GM18499 (cell line): ENCODE measurements around the gene DYNLL2.
"Not testable (repeated sequence)": the region's sequence is repeated elsewhere in the genome, so short reads cannot be mapped to it uniquely, and the experiment has no call there.

Experiments
- ATAC-seq: cut with Tn5 transposase; IDR thresholded peaks from one replicate; pipeline ENCODE4 v1.9.1; 2021; ENCODE audit warnings: moderate number of reproducible peaks; ENCODE audit not compliant: insufficient read depth, unreplicated experiment

DYNLL2 gene

GRCh38 chr17:58082870-58083490, at the start of gene DYNLL2:
Gene DYNLL2, plus strand, starts transcription at chr17:58083419. Its CDS starts 3,672 bp downstream, at chr17:58087091.
- ATAC-seq, result no peak

- ATAC-seq, result no peak
These were observed 43.2 kb upstream of the DYNLL2 start for GRCh38 chr17:58039975-58040374.

GRCh38 chr17:58040386-58040785, 42.8 kb upstream of the DYNLL2 start:
- no peak for ATAC-seq

- ATAC-seq, result no peak
These were observed 42.1 kb upstream of the DYNLL2 start for GRCh38 chr17:58041161-58041560.

GRCh38 chr17:58043221-58044181, 39.7 kb upstream of the DYNLL2 start:
- ATAC-seq, result no peak

GRCh38 chr17:58044256-58044655, 39.0 kb upstream of the DYNLL2 start:
- ATAC-seq, result not testable (repeated sequence)

GRCh38 chr17:58046239-58047094, 36.8 kb upstream of the DYNLL2 start:
- no peak for ATAC-seq

- no peak for ATAC-seq
These were observed 35.7 kb upstream of the DYNLL2 start for GRCh38 chr17:58047376-58048150.

GRCh38 chr17:58049533-58049932, 33.7 kb upstream of the DYNLL2 start:
- ATAC-seq, result no peak

GRCh38 chr17:58050966-58051365, 32.3 kb upstream of the DYNLL2 start:
- no peak for ATAC-seq

- no peak for ATAC-seq
These were observed 31.8 kb upstream of the DYNLL2 start for GRCh38 chr17:58051468-58051867.

- no peak for ATAC-seq
These were observed 30.8 kb upstream of the DYNLL2 start for GRCh38 chr17:58052407-58052806.

- ATAC-seq, result no peak
These were observed 30.1 kb upstream of the DYNLL2 start for GRCh38 chr17:58052945-58053715.

- ATAC-seq, result no peak
These were observed 28.6 kb upstream of the DYNLL2 start for GRCh38 chr17:58054641-58055040.

GRCh38 chr17:58056476-58056875, 26.7 kb upstream of the DYNLL2 start:
- no peak for ATAC-seq

- ATAC-seq, result no peak
These were observed 24.1 kb upstream of the DYNLL2 start for GRCh38 chr17:58059141-58059540.

GRCh38 chr17:58060596-58061191, 22.5 kb upstream of the DYNLL2 start:
- no peak for ATAC-seq

- ATAC-seq, result no peak
These were observed 21.5 kb upstream of the DYNLL2 start for GRCh38 chr17:58061672-58062071.

GRCh38 chr17:58065238-58065637, 18.0 kb upstream of the DYNLL2 start:
- ATAC-seq, result no peak
